ENCODE data around the gene EPO.
A peak's percentile ranks its signal among the peaks of the same experiment; 100 is the strongest.
"Not testable (repeated sequence)": the region's sequence is repeated elsewhere in the genome, so short reads cannot be mapped to it uniquely, and the experiment has no call there.

EPO gene

DNA sequence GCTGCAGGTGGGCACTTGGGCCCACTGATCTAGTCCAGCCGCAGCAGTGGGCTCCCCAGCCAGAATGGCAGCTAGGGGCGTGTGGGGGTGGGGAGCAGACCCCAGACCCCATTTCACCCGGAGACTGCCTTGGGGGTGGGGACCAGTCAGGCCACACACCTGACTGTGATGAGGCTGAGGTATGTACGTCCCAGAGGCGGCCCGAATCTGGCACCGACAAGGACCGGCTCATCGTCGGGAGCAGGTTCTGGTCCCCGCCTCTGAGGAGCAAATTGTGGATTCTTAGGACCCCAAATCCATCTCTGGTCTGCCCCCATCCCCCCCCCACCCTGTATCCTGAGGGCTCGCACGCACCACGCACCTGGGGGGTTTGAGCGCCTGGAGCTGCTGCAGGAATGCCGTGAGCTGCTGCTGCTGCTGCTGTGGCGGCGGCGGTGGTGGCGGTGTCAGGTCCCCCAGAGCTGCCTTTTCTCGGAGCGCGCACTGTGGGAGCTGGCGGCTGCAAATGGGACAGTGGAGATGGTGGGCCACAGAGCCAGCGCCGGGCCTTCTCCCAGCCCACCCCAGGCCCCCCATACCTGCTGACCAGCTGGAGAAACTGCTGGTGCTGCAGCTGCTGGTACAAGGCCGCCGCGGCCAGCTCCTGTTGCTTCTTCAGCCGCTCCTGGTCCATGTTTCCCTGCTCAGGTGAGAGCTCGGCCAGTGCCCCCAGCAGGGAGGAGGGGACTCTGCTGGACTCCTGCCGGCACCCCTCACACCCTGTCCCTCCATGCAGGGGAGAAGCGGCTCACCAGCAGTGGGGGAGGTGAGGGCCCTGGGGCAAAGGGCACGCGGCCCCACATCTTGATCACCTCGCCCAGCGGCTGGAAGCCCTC, 36.4 kb upstream of the EPO start:
- no peak for DNase-seq

DNA sequence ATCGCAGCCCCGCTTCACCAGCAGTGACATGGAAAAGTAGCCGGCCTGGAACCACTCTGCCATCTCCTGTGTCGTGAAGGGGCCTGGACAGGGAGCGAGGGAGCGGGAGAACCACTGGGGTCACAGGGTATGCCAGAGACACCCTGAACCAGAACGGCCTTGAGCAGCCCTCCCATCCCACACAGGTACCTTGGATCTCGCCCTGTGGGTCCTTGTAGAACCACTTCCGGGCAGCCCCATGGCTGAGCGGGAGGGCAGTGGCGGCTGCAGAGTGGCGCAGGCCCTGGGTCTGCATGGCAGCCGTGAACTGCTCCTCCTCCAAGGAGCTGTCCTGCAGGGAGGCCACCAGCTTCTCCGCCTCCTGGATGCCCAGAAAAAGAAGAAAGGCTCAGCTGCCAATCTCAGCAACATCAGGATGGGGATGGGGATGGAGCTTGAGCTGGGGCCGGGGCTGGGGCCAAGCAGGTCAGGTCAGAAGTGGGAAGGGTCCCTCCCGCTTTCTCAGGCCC, 35.7 kb upstream of the EPO start:
- DNase-seq, result no peak

DNA sequence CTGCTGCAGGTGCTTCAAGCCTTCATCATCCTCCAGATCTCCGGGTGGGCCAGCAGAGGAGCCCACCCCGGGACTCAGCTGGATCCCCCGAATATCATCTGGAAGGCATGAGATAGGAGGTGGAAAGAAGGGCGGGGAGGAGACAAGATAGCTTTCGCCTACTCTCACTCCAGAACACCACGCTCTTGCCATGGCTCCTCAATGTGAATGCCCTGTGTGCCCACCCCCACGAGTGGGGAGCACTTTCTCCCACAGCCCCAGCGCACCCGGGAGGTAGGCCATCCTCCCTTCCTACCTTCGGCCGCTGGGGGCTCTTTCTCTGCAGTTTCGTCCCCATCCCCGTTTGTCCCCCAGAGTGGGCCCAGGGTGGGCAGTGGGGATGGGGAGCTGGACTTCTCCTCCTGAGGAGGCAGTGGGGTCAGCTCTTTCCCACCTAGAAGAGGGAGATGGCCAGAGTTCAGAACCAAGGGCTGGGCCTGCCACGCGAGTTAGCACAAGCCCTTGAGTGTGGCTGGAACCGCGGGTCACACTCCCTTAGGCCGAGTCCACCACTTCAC, 35.1 kb upstream of the EPO start:
- no peak for DNase-seq

DNA sequence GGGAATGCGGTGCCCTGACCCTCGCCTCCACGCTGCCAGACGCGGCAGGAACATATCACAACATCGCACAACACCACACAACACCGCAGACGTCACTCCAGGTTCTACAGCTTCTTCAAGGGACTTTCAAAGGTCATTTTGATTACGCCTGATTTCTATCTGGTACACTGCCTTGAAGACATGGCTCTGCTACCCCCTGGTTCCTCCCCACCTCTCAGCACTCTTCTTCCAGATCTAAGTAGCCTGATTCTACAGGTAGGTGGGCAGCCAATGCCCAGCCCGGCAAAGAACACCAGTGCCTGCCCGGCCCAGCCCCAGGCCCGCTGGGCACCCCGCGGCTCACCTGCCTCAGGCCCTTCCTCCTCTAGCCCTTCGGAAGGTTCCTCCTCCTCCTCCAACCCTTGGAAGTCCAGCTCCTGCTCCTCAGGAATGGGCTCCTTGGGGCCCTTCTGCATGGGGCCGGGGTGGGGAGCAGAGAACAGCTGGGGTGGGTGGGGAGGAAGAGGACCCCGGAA, 34.6 kb upstream of the EPO start:
- DNase-seq, result no peak

DNA sequence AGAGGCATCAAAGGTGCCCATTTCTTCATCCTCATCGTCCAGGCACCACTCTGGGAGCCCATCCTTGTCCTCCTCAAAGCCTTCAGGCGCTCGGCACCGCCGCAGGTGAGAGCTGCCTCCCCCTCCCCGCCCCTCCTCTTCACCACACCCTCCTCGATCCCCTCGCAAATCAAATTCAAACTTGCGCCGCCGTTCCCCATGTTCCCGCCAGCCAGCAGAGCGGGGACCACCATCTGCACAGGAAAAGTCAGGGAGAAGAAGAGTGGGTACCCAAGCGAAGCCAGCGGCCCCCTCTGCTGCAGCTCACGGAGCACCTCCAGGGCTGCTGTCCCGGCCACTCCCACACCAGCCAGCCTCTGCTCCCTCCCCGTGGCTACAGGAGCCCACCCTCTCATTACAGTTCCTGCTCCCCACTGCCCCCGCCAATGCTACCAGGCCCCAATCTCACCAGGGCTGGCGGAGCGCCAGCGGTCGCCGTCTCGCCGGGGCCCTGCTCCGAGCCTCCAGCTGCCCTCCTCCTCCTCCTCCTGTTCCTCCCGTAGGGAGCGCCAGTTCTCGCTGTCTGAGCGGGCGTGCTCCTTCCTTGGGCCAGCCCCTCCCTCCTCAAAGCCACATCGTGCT, 34.0 kb upstream of the EPO start:
- DNase-seq, result no peak

DNA sequence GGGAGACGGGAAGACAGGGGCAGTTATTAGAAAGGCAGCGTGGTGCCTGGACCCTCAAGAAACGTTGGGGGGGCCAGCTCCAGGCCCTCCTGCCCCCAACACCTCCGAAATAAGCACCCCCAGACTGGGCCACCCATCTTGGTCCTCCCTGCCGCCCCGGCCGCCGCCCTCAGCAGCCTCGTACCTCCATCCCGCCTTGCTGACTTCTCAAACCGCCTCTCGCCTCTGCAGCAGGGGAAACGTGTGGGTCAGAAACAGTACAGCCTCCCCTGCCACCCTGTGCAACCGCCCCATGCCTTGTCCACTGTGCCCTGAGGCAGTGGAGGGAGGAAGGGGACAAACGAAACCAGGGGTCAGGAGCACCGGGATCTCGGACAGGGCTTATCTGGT, 33.5 kb upstream of the EPO start:
- DNase-seq, result no peak

DNA sequence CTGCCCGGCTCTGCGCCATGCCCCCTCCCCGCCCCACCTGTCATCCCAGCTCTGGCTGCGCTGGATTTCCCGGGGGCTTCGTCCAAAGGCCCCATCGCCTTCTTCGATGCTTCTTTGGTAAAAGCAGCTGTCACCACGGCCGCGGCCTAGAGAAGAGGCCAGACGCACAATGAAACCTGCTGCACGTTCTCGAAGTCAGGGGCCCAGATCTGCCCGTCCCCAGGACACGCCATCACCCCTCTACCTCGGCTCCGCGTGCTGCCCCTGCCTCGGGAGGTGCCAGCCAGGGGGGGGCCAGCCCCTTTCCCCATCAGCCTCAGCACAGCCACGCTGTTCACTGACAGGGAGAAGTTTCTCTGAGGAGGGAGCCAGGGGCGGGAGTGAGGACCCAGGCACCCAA, 33.0 kb upstream of the EPO start:
- DNase-seq, result no peak

DNA sequence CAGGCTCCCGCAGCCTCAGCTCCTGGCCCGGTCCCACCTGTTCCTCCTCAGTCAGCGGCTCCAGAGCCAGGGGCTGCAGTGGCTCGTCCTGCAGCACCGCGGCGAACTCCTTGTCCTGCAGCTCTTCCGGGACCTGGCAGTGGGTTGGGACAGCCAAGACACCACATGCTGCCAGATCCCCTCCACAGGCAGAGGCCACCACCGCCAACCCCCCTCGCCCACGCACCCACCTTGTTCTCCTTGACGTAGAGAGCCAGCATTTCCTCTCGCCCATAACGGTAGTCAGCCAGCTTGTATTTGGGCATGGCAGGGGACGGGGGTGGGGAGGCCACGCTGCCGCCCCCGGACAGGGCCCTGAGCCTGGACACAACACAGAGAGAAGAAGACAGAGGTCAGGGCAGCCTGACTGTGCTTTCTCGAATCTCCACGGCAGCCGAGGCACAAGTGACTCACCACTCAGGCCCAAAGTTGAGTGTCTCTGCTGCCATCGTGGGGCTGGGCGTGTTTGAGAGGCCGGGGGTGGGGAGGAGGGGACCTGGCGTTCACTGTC, 32.4 kb upstream of the EPO start:
- no peak for DNase-seq

DNA sequence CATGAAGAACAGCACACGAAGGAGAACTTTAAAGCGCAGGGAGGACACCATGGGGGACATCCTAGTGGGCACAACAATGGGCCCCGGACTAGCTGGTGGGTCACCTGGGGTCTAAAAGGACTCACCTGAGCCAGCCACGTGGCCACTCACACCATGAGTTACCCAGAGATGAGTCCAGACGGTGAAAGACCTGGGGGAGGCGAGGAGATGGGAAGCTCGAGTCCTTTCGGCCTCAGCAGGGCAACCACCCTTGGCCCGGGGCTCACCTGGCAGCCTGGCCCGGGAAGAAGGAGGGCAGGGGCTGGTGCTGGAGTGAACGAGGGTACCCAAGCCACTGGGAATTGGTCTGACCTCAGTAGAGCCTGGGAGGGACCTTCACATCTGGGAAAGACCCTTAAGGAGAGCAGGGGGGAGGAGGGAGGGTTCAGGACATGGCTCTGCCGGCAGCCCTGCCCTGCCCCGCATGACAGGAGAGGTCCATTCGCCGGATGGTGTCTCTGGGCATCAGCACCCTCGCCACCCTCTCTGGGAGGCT, 31.9 kb upstream of the EPO start:
- DNase-seq, result no peak

DNA sequence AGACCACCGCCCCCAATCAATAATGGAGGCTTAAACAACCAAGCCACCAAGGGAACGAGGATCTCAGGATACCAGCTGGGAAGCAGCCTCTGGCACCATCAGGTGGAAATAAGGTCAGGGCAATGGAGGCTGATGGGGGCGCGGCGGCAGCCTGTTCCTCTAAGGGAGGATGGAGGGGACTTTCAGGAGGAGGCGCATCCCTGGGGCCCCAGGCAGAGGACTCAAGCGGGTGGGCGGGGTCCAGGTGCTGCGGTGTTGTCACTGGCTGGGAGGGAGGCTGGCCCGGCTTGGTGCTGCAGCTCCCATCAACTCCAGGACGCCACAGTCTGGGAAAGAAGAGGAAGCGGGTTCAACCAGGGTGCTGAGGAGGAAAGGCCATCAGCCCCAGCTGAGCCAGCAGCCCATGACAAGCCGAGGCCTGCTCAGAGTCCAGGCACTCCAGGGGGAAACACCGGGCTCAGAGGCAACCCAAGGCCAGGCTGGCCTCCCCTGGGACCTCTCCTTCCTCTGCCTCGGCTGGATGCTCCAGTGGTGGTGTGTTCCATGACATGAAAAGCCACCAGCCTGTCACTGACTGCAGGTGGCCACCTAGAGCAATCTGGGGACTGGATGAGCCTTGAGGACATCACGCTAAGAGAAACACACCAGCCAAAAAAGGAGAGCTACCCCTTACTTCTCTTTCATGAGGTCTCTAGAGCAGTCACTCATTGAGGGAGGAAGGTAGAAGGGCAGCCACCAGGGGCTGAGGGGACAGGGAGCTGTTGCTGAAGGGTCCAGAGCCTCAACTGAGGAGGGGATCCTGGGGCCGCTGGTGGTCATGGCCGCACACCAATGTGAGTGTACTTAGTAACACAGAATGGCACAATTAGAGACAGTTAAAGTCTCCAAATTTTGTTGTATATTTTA, 30.8 kb upstream of the EPO start:
- DNase-seq, result no peak

DNA sequence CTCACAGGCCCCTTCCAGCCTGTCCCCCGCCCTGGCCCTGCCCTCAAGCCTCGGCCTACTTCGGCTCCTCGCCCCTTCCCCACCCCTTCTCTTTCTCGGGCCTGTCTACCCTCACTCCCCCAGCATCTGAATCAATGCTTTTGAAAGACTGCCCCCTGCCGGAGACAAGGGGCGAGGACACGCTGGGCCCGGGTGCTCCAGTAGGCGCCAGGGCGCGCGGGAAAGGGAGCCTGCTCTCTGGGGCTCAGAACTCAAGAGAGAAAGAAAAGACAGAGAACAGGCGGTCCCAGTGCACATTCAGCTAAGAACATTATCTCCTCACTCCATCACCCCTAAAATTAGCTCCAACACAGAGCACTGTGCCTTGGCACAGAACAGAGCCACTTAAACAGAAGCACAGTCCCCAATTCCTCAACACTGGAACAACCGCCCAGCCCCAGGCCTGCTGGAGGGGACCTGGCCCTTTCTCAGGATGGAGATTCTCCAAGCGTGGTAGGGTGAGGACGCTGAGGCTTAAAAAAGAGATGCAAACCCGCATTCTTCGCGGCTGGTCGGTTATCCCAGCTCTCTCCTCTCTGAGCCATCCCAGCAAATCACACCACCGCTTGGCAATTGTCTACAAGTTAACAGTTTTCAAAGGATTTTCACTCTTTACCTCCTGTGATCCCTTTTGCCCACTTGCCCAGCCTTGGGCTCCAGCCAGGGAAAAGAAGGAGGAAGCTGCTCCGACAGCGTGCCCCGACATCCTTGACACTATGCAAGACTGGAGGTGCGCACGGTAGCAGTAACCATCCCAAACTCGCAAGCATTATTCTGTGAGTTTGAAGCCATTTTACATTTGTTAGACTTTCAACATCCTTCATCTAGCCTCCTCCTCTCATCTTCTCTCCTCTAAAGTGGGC, 28.3 kb upstream of the EPO start:
- peak; percentile 89 for DNase-seq

DNA sequence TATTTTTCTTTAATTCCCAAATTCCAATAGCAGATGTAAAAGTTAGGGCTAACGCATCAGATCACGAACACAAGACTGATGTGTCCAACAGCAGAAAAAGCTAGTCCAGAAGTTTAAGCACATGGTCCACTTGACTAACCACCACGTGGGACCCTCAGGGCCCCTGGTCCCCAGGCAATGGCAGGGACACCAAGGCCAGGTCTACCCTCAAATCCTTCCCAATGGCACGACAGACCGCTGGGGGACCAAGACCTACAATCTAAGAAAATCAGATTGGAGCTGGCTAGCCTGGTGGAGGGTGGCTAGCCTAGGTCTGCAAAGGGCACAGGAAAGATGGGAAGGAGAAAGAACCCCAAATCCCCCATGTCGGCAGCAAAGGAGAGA, 27.7 kb upstream of the EPO start:
- DNase-seq, result no peak

DNA sequence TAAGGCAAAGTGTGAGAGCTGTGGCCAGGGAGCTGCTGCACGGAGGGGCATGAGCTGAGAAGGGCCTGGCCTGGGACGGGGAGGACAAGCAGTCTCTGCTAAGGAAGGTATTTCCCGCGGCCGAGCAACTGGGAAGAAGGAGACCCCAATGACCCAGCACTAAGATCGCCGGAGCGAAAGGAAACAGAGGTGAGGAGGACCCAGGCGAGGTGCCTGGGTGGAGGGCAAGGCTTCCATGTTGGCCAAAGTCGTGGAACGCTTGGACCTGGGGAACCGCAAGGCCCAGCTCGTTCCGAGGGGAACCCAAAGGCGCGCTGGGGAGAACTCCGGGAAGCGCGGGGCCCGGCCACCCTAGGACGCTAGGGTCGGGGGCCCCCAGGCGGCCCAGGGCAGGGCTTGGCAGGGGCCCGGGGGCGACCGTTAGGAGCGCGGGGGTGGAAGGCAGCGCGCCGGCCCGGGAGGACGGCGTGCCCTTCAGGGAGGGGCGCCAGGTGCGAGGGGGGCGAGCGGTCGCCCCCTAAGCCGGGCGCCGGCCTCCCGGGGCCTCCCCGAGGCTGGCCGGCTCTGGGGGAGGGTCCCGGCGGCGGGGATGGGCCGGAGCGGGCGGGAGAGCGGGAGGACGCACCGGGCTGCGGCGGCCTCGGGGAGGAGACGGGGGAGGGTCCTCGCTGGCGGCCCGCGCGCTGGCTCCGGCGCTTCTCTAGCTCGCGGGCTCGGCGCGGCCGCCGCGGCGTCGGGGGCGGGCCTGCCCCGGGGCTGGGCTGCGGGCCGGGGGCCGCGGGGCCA, 26.8 kb upstream of the EPO start:
- DNase-seq, result peak; percentile 28

DNA sequence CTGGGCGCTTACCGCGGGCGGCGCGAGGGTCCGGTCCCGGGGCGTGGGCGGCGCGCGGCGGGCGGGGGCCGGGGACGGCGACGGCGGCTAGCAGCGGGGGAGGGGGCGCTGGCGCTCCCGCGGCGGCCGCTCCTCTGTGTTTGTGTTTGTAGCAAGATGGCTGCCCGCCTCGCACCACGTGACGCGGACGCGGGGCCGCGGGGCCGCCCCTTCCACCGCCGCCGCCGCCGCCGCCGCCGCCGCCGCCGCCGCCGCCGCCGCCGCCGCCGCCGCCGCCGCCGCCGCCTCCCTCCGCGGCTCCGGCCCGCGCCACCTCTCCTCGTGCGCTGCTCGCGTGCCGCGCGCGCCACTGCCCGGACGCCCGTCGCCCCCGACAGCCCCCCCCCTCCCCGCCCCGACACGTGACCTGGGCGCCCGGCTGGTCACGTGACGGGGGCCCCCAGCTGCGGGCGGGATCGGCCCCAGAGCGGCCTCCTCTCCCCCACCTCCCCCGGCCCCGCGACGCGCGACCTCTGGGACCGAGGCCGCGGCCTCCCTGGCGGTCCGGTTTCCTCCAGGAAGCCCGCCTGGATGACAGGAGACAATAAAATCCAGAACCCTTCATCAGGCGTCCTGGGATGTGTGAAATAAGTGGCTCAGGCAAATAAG, 26.0 kb upstream of the EPO start, which contains the start of gene GIGYF1:
Gene GIGYF1, minus strand, starts transcription at position 153 of the 648 bp plus-strand sequence. CDS start 6,012 bp downstream, outside the sequence.
- DNase-seq, result peak; percentile 81

DNA sequence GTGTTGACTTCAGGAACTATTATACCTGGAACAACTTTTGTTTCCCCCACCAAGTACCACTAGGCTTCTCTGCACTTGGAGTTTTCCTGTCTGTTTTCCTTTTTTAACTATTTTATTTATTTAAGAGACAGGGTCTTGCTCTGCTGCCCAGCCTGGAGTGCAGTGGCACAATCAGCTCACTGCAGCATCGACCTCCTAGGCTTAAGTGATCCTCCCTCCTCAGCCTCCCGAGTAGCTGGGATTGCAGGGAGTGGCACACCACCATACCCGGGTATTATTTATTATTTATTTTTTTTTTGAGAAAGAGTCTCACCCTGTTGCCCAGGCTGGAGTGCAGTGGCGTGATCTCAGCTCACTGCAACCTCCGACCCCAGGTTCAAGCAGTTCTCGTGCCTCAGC, 24.1 kb upstream of the EPO start:
- no peak for DNase-seq

DNA sequence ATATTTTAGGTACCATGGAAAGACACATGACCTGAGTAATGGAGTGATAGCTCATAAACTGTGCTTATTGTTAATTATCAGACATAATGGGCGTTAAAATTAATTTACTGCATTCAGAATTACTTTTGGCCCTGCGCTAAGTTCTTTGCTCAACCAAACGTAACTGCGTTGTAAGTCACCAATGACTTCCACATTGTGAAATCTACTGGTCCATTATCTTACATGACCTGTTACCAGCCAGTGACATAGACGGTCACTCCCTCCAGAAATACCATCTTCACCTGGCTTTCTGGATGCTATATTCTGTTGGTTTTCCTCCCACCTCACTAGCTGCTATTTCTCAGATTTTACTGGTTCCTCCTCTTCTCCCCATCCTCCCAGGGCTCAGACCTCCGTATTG, 21.2 kb upstream of the EPO start:
- DNase-seq, result no peak

DNA sequence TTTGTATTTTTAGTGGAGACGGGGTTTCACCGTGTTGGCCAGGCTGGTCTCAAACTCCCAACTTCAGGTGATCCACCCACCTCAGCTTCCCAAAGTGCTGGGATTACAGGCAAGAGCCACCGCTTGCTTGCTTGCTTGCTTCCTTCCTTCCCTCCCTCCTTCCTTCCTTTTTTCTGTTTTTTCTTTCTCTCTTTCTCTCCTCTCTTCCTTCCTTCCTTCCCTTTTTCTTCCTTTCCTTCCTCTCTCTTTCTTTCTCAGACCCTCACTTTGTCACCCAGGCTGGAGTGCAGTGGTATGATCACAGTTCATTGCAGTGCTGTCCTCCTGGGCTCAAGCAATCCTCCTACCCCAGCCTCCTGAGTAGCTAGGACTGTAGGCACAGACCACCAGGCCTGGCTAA, 19.2 kb upstream of the EPO start:
- DNase-seq, result not testable (repeated sequence)

DNA sequence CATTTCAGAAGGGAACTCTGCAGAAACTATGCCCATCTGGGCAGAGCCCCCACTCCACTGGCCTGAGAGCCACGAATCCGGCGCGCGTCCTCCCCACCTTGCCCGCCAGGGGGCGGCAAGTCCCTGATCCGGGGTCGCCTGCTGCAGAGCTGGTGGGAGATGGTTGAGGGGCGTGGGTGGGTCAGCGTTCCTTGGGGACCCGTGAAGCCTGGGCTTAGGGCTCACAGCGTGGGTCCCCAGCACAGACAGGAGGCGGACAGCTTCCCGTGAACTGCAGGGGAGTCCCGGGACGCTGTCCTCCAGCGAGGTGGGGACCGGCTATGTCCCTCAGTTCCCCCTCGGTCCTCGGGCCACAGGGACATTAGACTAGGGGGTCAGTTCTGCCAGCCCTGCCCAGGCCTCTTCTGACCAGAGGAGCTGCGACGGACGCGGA, 14.9 kb upstream of the EPO start:
- peak; percentile 89 for DNase-seq

Data from stimulated activated CD4-positive, alpha-beta T cell treated with anti-CD3 and anti-CD28 coated beads, Interleukin-15, amount 100 ng/mL, for 24 hours (primary cell).